Non-pigmented ciliary epithelial cell (primary cell): ENCODE data around the gene ARF3.
"Not testable (repeated sequence)": the region's sequence is repeated elsewhere in the genome, so short reads cannot be mapped to it uniquely, and the experiment has no call there.

Experiments used
- DNase-seq: peaks from one replicate; pipeline ENCODE4 v3.0.0-alpha.2; 2010; ENCODE audit warnings: low read depth

The ARF3 gene

GRCh38 chr12:48929551-48929950 is 27.7 kb downstream of the ARF3 start:
- DNase-seq, result no peak

GRCh38 chr12:48927261-48927660 is 30.0 kb downstream of the ARF3 start:
- DNase-seq, result peak; percentile 58

GRCh38 chr12:48925304-48926011 is 31.8 kb downstream of the ARF3 start, which contains the start of gene FKBP11:
Gene FKBP11 (minus strand): TSS chr12:48925492. CDS start chr12:48925428, 64 bp downstream.
- DNase-seq, result no peak

GRCh38 chr12:48924617-48925303 is 32.5 kb downstream of the ARF3 start:
- DNase-seq, result no peak

GRCh38 chr12:48923117-48923516 is 34.2 kb downstream of the ARF3 start:
- no peak for DNase-seq

- DNase-seq, result no peak
Observed at GRCh38 chr12:48917857-48918537, 39.3 kb downstream of the ARF3 start.

- no peak for DNase-seq
Observed at GRCh38 chr12:48910196-48910595, 47.1 kb downstream of the ARF3 start.

GRCh38 chr12:48909698-48910097 is 47.6 kb downstream of the ARF3 start:
- DNase-seq, result not testable (repeated sequence)

GRCh38 chr12:48907245-48907644 is 50.0 kb downstream of the ARF3 start:
- no peak for DNase-seq

GRCh38 chr12:48903982-48904411 is 53.3 kb downstream of the ARF3 start:
- DNase-seq, result no peak

- no peak for DNase-seq
Observed at GRCh38 chr12:48903363-48903981, 53.8 kb downstream of the ARF3 start.

- no peak for DNase-seq
Observed at GRCh38 chr12:48901278-48901677, 56.0 kb downstream of the ARF3 start.

GRCh38 chr12:48899651-48900050 is 57.6 kb downstream of the ARF3 start:
- DNase-seq, result no peak

GRCh38 chr12:48894271-48894670 is 63.0 kb downstream of the ARF3 start:
- DNase-seq, result no peak

- no peak for DNase-seq
Observed at GRCh38 chr12:48890657-48891418, 66.4 kb downstream of the ARF3 start.

- DNase-seq, result no peak
Observed at GRCh38 chr12:48889679-48890078, 67.6 kb downstream of the ARF3 start.
